HuH-7.5 (cell line): ENCODE data around the gene CACNA1A.
A peak's percentile ranks its signal among the peaks of the same experiment; 100 is the strongest.

Experiments
- DNase-seq: peaks from one replicate; pipeline ENCODE4 v3.0.0; 2011; ENCODE audit warnings: low spot score

Gene CACNA1A

GRCh38 chr19:13163609-13164342 lies 342.5 kb downstream of the CACNA1A start:
- peak; percentile 46 for DNase-seq

GRCh38 chr19:13162724-13163608 lies 343.3 kb downstream of the CACNA1A start:
- DNase-seq: peak; percentile 84

GRCh38 chr19:13160557-13160956 lies 345.7 kb downstream of the CACNA1A start:
- DNase-seq: no peak

DNA sequence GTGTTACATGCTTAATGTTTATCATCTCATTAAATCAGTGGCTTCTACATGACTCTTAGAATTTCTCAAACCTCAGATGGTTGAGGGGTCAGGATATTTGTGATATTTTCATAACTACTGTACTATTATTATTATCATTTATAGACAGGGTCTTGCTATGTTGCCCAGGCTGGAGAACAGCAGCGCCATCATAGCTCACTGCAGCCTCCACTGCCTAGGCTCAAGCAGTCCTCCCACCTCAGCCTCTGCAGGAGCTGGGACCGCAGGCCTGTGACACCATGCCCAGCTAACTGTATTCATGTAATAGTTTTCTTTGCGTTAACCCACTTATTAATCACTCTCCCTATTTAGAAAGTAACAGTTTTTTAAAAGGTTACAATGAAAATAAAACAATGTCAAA lies 346.6 kb downstream of the CACNA1A start:
- DNase-seq: no peak
